ENCODE data around the gene TRIM46.
"Not testable (repeated sequence)": the region's sequence is repeated elsewhere in the genome, so short reads cannot be mapped to it uniquely, and the experiment has no call there.

Gene TRIM46

GRCh38 chr1:155205035-155205434, 31.4 kb downstream of the TRIM46 start:
- DNase-seq (ENCODE audit: low read depth in 2 of 2): no peak

- no peak for DNase-seq (ENCODE audit: low read depth in 2 of 2)
Measured at GRCh38 chr1:155205969-155206593, 32.4 kb downstream of the TRIM46 start.

GRCh38 chr1:155206891-155207805, 33.5 kb downstream of the TRIM46 start:
- DNase-seq (ENCODE audit: low read depth in 2 of 2): peak; percentile 78 to 89

DNA sequence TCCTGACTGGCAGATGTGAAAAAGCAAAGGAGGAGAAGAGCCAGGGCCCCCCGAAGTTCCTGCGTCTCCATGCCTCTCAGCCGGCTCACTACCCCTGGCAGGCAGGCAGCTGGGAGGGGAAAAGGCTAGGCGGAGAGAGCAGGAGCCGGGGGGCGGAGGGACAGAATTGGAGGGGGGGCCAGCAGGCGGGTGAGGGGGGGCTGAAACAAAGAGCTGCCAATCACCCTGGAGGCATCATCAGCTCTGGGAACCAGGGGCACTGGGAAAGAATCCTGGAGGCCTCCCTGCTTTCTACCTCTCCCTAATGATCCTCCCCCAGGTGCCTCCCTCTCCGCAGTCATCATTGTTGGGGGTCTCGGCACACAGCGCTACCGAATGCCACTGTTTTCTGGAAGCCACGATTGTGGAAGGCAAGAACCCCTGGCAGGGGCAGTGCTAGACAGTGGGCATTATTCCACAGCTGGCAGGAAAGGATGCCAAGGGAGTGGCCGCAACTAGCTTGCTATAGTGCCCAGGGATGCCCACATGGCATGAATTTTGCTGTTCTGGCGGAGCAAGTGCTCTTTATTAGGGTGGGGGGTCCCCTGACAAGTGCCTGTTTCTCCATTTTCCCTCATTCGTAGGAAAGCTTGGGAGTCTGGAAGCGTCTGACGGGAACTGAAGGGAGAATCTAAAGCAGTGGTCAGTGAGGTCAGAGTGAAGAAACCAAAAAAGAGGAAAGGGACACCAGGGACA, 34.3 kb downstream of the TRIM46 start, which contains the start of gene THBS3:
TSS of gene THBS3 (minus strand) at position 92 of the 735 bp plus-strand sequence. CDS start at position 71, 21 bp downstream.
- DNase-seq (ENCODE audit: low read depth in 2 of 2): no peak

- peak; percentile 72 to 80 for DNase-seq (ENCODE audit: low read depth in 2 of 2)
Measured at GRCh38 chr1:155208541-155209311, 35.1 kb downstream of the TRIM46 start, which contains the start of gene MTX1. Gene MTX1 (plus strand): TSS chr1:155208695. CDS start chr1:155208805, 110 bp downstream.

DNA sequence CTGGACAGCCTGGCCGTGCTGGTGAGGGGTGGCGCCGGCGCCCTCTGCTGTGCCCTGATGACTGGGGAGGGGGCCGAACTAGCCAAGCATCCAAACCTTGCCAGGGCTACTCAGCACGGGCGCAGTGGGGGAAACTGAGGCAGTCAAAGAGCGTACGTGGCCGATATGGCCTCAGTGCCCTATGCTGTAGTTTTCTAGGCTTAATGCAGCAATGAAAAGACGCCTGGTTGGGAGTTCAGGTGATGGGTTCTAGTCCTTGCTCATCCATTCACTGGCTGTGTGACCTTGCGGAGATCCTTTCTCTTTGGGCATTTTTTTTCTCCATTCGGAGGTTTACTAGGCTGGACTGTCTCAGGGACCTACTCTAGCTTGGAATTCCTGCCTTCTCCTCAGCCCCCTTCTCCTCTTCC, 35.7 kb downstream of the TRIM46 start:
- DNase-seq (ENCODE audit: low read depth in 2 of 2): no peak

- no peak for DNase-seq (ENCODE audit: low read depth in 2 of 2)
Measured at GRCh38 chr1:155210314-155211104, 36.9 kb downstream of the TRIM46 start.

DNA sequence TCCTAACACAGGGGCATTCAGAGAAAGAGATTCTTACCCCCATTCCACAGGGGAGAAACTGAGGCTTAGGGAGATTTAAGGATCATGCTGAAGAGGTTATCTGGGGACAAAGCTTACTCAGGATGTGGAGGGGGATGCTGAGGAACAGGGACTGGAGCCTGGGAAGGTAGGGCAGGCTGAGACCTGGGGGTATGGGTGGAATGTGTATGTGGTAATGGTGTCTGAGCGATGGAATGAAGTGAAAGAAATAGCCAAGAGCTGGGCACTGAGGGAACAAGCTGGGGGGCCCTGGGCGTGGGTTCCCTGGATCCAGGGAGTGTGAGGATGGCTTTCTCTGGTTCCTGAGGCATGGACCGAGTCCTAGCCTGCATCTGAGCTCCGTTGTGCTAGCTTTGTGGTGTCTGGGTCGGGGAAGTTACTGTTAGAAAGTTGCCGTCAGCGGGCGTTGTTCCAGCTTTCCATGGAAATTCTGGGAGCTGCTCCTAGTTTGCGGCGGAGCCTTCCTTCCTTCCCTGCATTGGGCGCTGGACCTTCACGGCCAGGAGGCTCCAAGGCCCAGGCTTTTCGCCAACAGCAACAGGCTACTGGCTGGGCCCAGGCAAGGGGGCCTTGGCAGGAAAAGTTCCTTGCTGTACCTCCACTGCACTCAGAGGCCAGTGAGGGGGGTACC, 37.9 kb downstream of the TRIM46 start:
- DNase-seq (ENCODE audit: low read depth in 2 of 2): not testable (repeated sequence)

GRCh38 chr1:155212051-155212440, 38.4 kb downstream of the TRIM46 start:
- DNase-seq (ENCODE audit: low read depth in 2 of 2): not testable (repeated sequence)

GRCh38 chr1:155214702-155215101, 41.1 kb downstream of the TRIM46 start:
- not testable (repeated sequence) for DNase-seq (ENCODE audit: low read depth in 2 of 2)

DNA sequence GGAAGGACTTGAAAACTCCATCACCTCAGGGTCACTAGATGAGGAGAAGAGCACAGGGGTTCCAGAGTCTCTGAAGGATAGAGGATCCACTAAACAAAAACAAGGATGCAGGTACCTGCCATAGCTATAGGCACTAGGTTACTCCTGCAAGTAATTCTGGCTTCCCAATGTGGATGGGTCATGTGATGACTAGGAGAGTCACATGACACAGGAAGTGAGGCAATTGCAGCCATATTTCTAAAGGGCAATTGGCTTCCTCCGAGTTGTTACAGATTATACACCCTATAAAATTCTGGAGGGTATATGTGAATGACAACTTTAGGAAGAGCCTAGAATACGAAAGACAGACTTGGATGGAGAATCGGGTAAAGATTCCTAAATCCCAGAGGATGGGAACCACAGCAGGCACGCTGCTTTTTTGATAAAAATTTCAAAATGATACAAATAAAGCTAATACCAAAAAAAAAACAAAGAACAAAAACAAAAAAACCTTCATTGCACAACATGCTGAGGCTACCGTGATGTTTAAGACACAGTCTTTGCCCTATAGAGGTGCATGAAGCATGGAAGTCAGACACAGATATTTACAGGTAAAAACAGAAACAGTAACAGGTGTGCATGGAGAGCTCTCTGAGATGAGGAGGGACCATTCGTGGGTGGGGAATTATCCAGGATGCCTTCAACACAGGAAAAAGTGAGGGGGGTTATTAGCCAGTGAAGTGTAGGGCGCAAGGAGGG, 45.4 kb downstream of the TRIM46 start:
- no peak for DNase-seq (ENCODE audit: low read depth in 2 of 2)

- DNase-seq (ENCODE audit: low read depth in 2 of 2): no peak
Measured at GRCh38 chr1:155219592-155220031, 46.0 kb downstream of the TRIM46 start.

GRCh38 chr1:155220211-155220965, 46.7 kb downstream of the TRIM46 start:
- not testable (repeated sequence) for DNase-seq (ENCODE audit: low read depth in 2 of 2)

- no peak for DNase-seq (ENCODE audit: low read depth in 2 of 2)
Measured at GRCh38 chr1:155223047-155223446, 49.4 kb downstream of the TRIM46 start.

DNA sequence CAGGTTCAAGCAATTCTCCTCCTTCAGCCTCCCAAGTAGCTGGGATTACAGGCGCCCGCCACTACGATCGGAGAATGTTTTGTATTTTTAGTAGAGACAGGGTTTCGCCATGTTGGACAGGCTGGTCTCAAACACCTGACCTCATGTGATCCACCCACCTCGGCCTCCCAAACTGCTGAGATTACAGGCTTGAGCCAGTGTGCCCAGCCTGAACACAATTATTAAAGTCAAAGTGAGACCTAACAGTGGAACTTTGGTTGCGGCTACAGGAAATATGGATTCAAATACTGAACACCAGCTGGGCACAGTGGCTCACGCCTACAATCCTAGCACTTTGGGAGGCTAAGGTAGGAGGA, 51.7 kb downstream of the TRIM46 start:
- not testable (repeated sequence) for DNase-seq (ENCODE audit: low read depth in 2 of 2)

- peak; percentile 59 to 91 for DNase-seq (ENCODE audit: low read depth in 2 of 2)
Measured at GRCh38 chr1:155226188-155226909, 52.7 kb downstream of the TRIM46 start.

GRCh38 chr1:155226910-155227260, 53.2 kb downstream of the TRIM46 start:
- peak; percentile 41 to 68 for DNase-seq (ENCODE audit: low read depth in 2 of 2)
